Activated CD4-positive, CD25-positive, alpha-beta regulatory T cell (primary cell): ENCODE results near the gene LHX5.

Source experiments
- DNase-seq, 4 experiments: peaks; one replicate each; lab custom pipeline; 2025; lab: John Stamatoyannopoulos, UW

LHX5 gene

GRCh38 chr12:113439301-113439597 lies 32.4 kb downstream of the LHX5 start:
- no peak for DNase-seq

GRCh38 chr12:113438523-113439300 lies 33.0 kb downstream of the LHX5 start:
- no peak for DNase-seq

- DNase-seq: no peak
Measured at GRCh38 chr12:113437729-113438100, 34.0 kb downstream of the LHX5 start.

GRCh38 chr12:113436993-113437728 lies 34.5 kb downstream of the LHX5 start:
- no peak for DNase-seq

GRCh38 chr12:113436586-113436985 lies 35.1 kb downstream of the LHX5 start:
- no peak for DNase-seq

GRCh38 chr12:113435367-113435766 lies 36.3 kb downstream of the LHX5 start:
- no peak for DNase-seq

GRCh38 chr12:113432986-113433385 lies 38.7 kb downstream of the LHX5 start:
- DNase-seq: no peak

GRCh38 chr12:113428482-113428881 lies 43.2 kb downstream of the LHX5 start:
- no peak for DNase-seq

GRCh38 chr12:113427882-113428281 lies 43.8 kb downstream of the LHX5 start:
- no peak for DNase-seq

- no peak for DNase-seq
Measured at GRCh38 chr12:113425960-113426453, 45.7 kb downstream of the LHX5 start.

GRCh38 chr12:113424915-113425823 lies 46.5 kb downstream of the LHX5 start:
- DNase-seq: peak in 3 of 4 experiments; percentile 9 to 23 (median 20)

GRCh38 chr12:113424456-113424855 lies 47.2 kb downstream of the LHX5 start:
- no peak for DNase-seq

- DNase-seq: no peak
Measured at GRCh38 chr12:113422886-113423669, 48.6 kb downstream of the LHX5 start.

GRCh38 chr12:113422030-113422885 lies 49.4 kb downstream of the LHX5 start, which contains the start of gene SDSL:
Gene SDSL, plus strand, starts transcription at chr12:113422380. Its CDS starts 5,603 bp downstream, at chr12:113427983.
- no peak for DNase-seq

- DNase-seq: no peak
Measured at GRCh38 chr12:113420996-113421595, 50.6 kb downstream of the LHX5 start.

- DNase-seq: no peak
Measured at GRCh38 chr12:113418213-113418879, 53.3 kb downstream of the LHX5 start.

GRCh38 chr12:113416091-113416754 lies 55.4 kb downstream of the LHX5 start:
- no peak for DNase-seq

GRCh38 chr12:113414519-113415038 lies 57.1 kb downstream of the LHX5 start:
- DNase-seq: no peak

- no peak for DNase-seq
Measured at GRCh38 chr12:113413488-113413939, 58.2 kb downstream of the LHX5 start.
